Hepatocyte (in vitro differentiated cells): Measurements from ENCODE around the gene CACNG5. TPM values are rescaled to one million over a fixed set of nuclear protein-coding genes. Genes with fewer than 3 reads are reported as not detected.

Source experiments
- DNase-seq: peaks from one replicate; pipeline ENCODE4 v3.0.0-alpha.2; 2016; ENCODE audit warnings: low spot score
- H2AFZ ChIP-seq: fragments of 200-600 bp; sonication (generic); 2 replicates; pipeline ENCODE4 v1.6.0; 2016; ENCODE audit warnings: antibody characterized with exemption, mild to moderate bottlenecking
- H3K27ac ChIP-seq: fragments of 200-600 bp; sonication (generic); 2 replicates; pipeline ENCODE4 v1.5.1; 2016; ENCODE audit warnings: mild to moderate bottlenecking
- H3K27me3 ChIP-seq: fragments of 200-600 bp; sonication (generic); 2 replicates; pipeline ENCODE4 v1.6.1; 2016
- H3K36me3 ChIP-seq: fragments of 200-600 bp; sonication (generic); replicated peaks from 2 replicates; pipeline ENCODE4 v1.5.1; 2016; ENCODE audit warnings: low read depth; ENCODE audit not compliant: insufficient read depth
- H3K4me1 ChIP-seq: fragments of 200-600 bp; sonication (generic); 2 replicates; pipeline ENCODE4 v1.5.1; 2016; ENCODE audit warnings: mild to moderate bottlenecking, moderate library complexity; ENCODE audit not compliant: insufficient read depth
- H3K4me2 ChIP-seq: fragments of 200-600 bp; sonication (generic); 2 replicates; pipeline ENCODE4 v1.6.0; 2016
- H3K4me3 ChIP-seq: fragments of 200-600 bp; sonication (generic); 2 replicates; pipeline ENCODE4 v1.5.1; 2016; ENCODE audit warnings: mild to moderate bottlenecking
- H3K79me2 ChIP-seq: fragments of 200-600 bp; sonication (generic); 2 replicates; pipeline ENCODE4 v1.6.0; 2017; ENCODE audit warnings: mild to moderate bottlenecking
- H3K9me2 ChIP-seq: fragments of 200-600 bp; sonication (generic); replicated peaks from 2 replicates; pipeline ENCODE4 v1.6.0; 2017; ENCODE audit warnings: mild to moderate bottlenecking; ENCODE audit not compliant: insufficient read depth
- H3K9me3 ChIP-seq: fragments of 200-600 bp; sonication (generic); 2 replicates; pipeline ENCODE4 v1.5.1; 2016; ENCODE audit warnings: low read depth, mild to moderate bottlenecking
- H4K20me1 ChIP-seq: fragments of 200-600 bp; sonication (generic); 2 replicates; pipeline ENCODE4 v1.6.0; 2016; ENCODE audit warnings: mild to moderate bottlenecking; ENCODE audit not compliant: insufficient read depth, poor library complexity, severe bottlenecking
- CTCF ChIP-seq: fragments of 200-600 bp; sonication (generic); IDR thresholded peaks from 2 replicates; pipeline ENCODE4 v1.5.1; 2016; ENCODE audit warnings: antibody characterized with exemption, mild to moderate bottlenecking; ENCODE audit not compliant: poor library complexity
- EZH2 ChIP-seq: fragments of 200-600 bp; sonication (generic); IDR thresholded peaks from 2 replicates; pipeline ENCODE4 v1.6.1; 2016; ENCODE audit warnings: antibody characterized with exemption, mild to moderate bottlenecking, borderline replicate concordance
- EZH2phosphoT487 ChIP-seq: fragments of 200-600 bp; sonication (generic); IDR thresholded peaks from one replicate; pipeline ENCODE4 v1.6.1; 2018; ENCODE audit warnings: antibody characterized with exemption, mild to moderate bottlenecking, low read depth, moderate library complexity; ENCODE audit not compliant: unreplicated experiment, severe bottlenecking
- WGBS: methylation state at CpG from one replicate; pipeline ENCODE4 v1.1.6; 2016; ENCODE audit warnings: low lambda C conversion rate; ENCODE audit errors: missing lambda C conversion rate; 5-methylcytosine and 5-hydroxymethylcytosine counted together
- polyA plus RNA-seq: library from polyadenylated mRNA; unstranded; fragments of >200 nt; fragmentation: Nextera tagmentation; extraction: Ambion mirVana; gene quantifications from 2 replicates; pipeline ENCODE4 v1.2.1, GENCODE V29; 2016
- total RNA-seq: library from RNA; depleted of rRNA; stranded (reverse); fragments of >200 nt; gene quantifications from 2 replicates; pipeline ENCODE4 v1.2.3, GENCODE V29; 2014

CACNG5 gene
- total and polyA plus RNA-seq, 2 experiments from 2014 or later, result not detected

GRCh38 chr17:66842959-66843358 is 8.0 kb downstream of the CACNG5 start:
- Histone ChIP-seq H3K79me2 (no peaks in the 10 kb centered on the region), H3K27ac (no peak overlapping the region), H4K20me1 (no peaks in the 10 kb centered on the region), H3K9me3 (no peaks in the 10 kb centered on the region), H3K4me2 (no peak overlapping the region), H3K36me3 (no peaks in the 10 kb centered on the region), H3K9me2 (no peaks in the 10 kb centered on the region), H3K27me3 (no peaks in the 10 kb centered on the region), H3K4me1 (no peaks in the 10 kb centered on the region), H3K4me3 (no peak overlapping the region), H2AFZ (no peak overlapping the region)
- 98% methylated on average over 3 of the region's 3 CpGs for WGBS
- no peak for DNase-seq
- TF ChIP-seq EZH2, result no peak
- TF ChIP-seq EZH2phosphoT487, result no peak
- TF ChIP-seq CTCF, result no peak

- Histone ChIP-seq H2AFZ (no peak overlapping the region), H4K20me1 (no peaks in the 10 kb centered on the region), H3K4me3 (no peak overlapping the region), H3K9me2 (no peaks in the 10 kb centered on the region), H3K27me3 (no peaks in the 10 kb centered on the region), H3K4me1 (no peaks in the 10 kb centered on the region), H3K27ac (no peak overlapping the region), H3K79me2 (no peaks in the 10 kb centered on the region), H3K9me3 (no peaks in the 10 kb centered on the region), H3K4me2 (no peak overlapping the region), H3K36me3 (no peaks in the 10 kb centered on the region)
- DNase-seq, result no peak
- TF ChIP-seq EZH2phosphoT487 (no peak), EZH2 (no peak), CTCF (no peak)
- 79% methylated on average over 4 of the region's 4 CpGs for WGBS
Observed at GRCh38 chr17:66843627-66844026, 8.7 kb downstream of the CACNG5 start.

GRCh38 chr17:66847704-66848103 is 12.8 kb downstream of the CACNG5 start:
- no peak overlapping the region for H2AFZ ChIP-seq
- no peaks in the 10 kb centered on the region for H3K4me1 ChIP-seq
- no peaks in the 10 kb centered on the region for H3K9me2 ChIP-seq
- no peak overlapping the region for H3K27ac ChIP-seq
- no peak overlapping the region for H3K4me3 ChIP-seq
- no peaks in the 10 kb centered on the region for H3K9me3 ChIP-seq
- no peaks in the 10 kb centered on the region for H3K79me2 ChIP-seq
- TF ChIP-seq EZH2 (no peak), CTCF (no peak), EZH2phosphoT487 (no peak)
- H4K20me1 ChIP-seq, result no peaks in the 10 kb centered on the region
- no peaks in the 10 kb centered on the region for H3K36me3 ChIP-seq
- H3K27me3 ChIP-seq, result no peaks in the 10 kb centered on the region
- no peak for DNase-seq
- H3K4me2 ChIP-seq, result no peak overlapping the region
- 88% methylated on average over 3 of the region's 3 CpGs for WGBS

- Histone ChIP-seq H2AFZ (no peak overlapping the region), H3K36me3 (no peaks in the 10 kb centered on the region), H3K27me3 (no peaks in the 10 kb centered on the region), H4K20me1 (no peaks in the 10 kb centered on the region), H3K4me2 (no peak overlapping the region), H3K4me1 (no peaks in the 10 kb centered on the region), H3K27ac (no peak overlapping the region), H3K4me3 (no peak overlapping the region), H3K79me2 (no peaks in the 10 kb centered on the region), H3K9me2 (no peaks in the 10 kb centered on the region), H3K9me3 (no peaks in the 10 kb centered on the region)
- DNase-seq, result no peak
- TF ChIP-seq EZH2 (no peak), EZH2phosphoT487 (no peak), CTCF (no peak)
- WGBS, result 93% methylated on average over 6 of the region's 6 CpGs
Observed at GRCh38 chr17:66848496-66848895, 13.6 kb downstream of the CACNG5 start.
